ENCODE data around the gene EIF4G1.

The EIF4G1 gene

DNA sequence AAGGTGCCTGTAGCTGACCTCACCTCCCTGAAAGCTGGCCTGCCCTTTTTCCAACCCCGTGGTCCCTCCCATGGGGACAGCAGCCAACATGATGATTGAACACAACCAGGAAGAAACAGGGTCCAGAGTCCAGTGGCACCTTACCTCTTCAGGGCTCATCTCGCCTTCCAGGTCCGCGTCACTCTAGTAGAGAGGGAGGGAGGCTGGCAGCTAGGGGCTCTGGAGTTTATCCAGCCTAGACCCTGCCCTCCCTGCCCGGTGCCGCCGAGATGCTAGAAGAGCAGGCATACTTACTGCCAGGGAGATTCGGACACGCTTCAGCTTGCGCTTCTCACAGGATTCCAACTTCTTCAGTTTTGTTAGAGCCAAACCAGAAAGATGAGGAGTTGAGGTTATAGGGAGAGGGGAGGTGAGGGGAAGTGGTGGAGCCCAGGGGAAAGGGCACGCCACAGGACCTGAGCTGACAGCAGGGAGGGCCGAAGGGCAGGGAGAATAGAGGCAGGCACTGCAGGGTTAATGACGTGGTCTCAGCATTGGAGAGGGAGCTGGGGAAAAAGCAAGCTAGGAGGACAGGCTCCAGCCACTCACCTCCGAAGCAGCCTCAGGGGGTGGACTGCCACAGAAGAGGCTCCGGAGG is 37.9 kb downstream of the EIF4G1 start:
- Histone ChIP-seq H3K9me2 (replicated peaks; ENCODE audit: control insufficient read depth, low read length) (no peaks in the 10 kb centered on the region), H4K20me1 (ENCODE audit: control insufficient read depth, insufficient read depth, low read depth, low read length) (no peaks in the 10 kb centered on the region), H3K4me1 (ENCODE audit: control insufficient read depth, low read length) (peaks cover 3% of the 10 kb centered on the region; the same call in 1 of the 2 replicates), H3K4me3 (ENCODE audit: low read length) (no peak overlapping the region), H3K9me3 (ENCODE audit: control insufficient read depth, insufficient read depth, low read length) (no peaks in the 10 kb centered on the region), H3K79me2 (ENCODE audit: control insufficient read depth, low read length) (no peaks in the 10 kb centered on the region), H3K27me3 (ENCODE audit: control insufficient read depth, low read length) (no peaks in the 10 kb centered on the region), H3K4me2 (ENCODE audit: low read length) (no peak overlapping the region), H3K36me3 (ENCODE audit: control insufficient read depth, low read length) (no peaks in the 10 kb centered on the region), H3F3A (ENCODE audit: control insufficient read depth, insufficient read depth) (no peaks in the 10 kb centered on the region), H3K27ac (ENCODE audit: low read depth, low read length) (no peak overlapping the region)
- TF ChIP-seq EZH2phosphoT487 (IDR thresholded peaks at IDR 0.05; ENCODE audit: borderline replicate concordance, low read length) = no peak
- TF ChIP-seq, protein P1, sequence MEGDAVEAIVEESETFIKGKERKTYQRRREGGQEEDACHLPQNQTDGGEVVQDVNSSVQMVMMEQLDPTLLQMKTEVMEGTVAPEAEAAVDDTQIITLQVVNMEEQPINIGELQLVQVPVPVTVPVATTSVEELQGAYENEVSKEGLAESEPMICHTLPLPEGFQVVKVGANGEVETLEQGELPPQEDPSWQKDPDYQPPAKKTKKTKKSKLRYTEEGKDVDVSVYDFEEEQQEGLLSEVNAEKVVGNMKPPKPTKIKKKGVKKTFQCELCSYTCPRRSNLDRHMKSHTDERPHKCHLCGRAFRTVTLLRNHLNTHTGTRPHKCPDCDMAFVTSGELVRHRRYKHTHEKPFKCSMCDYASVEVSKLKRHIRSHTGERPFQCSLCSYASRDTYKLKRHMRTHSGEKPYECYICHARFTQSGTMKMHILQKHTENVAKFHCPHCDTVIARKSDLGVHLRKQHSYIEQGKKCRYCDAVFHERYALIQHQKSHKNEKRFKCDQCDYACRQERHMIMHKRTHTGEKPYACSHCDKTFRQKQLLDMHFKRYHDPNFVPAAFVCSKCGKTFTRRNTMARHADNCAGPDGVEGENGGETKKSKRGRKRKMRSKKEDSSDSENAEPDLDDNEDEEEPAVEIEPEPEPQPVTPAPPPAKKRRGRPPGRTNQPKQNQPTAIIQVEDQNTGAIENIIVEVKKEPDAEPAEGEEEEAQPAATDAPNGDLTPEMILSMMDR (IDR thresholded peaks at IDR 0.05; ENCODE audit: low read depth, low read length, poor library complexity, severe bottlenecking) = no peak

DNA sequence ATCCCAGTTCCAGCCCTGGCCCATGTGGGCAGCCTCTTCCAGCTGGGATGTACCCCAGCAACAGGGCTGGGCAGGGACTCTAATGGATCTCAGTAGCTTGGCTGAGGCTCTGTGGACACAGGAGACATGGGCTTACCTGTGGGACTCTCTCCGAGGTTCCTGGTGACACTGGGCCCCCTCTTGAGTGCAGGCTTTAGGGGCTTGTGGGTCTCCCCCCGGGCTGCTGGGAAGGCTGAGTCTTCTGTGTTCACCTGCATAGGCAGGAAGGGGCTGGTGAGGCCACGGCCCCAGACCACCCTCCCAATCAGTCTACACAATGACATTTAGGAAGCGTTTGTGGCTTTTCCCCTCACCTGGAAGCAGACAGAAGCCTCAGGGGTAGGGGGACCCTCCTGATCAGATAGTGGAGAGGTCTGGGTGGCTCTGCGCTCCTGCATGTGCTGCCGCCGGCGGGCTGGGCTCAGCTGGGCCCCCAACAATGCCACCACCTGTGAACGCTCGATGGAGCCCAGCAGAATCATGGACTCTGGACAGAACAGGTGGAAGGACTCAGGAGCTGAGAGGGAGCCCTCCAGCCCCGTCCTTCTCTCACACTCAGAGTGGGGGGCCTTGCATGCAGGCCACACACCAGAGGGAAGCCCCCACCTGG is 38.6 kb downstream of the EIF4G1 start:
- no peaks in the 10 kb centered on the region for H3K27me3 ChIP-seq (ENCODE audit: control insufficient read depth, low read length)
- H3K79me2 ChIP-seq (ENCODE audit: control insufficient read depth, low read length) = no peaks in the 10 kb centered on the region
- TF ChIP-seq, protein P1 (IDR thresholded peaks at IDR 0.05; ENCODE audit: low read depth, low read length, poor library complexity, severe bottlenecking) = no peak
- no peak for TF ChIP-seq EZH2phosphoT487 (IDR thresholded peaks at IDR 0.05; ENCODE audit: borderline replicate concordance, low read length)
- no peak overlapping the region for H3K27ac ChIP-seq (ENCODE audit: low read depth, low read length)
- no peaks in the 10 kb centered on the region for H3K36me3 ChIP-seq (ENCODE audit: control insufficient read depth, low read length)
- no peak overlapping the region for H3K4me2 ChIP-seq (ENCODE audit: low read length)
- peaks cover 3% of the 10 kb centered on the region; the same call in 1 of the 2 replicates for H3K4me1 ChIP-seq (ENCODE audit: control insufficient read depth, low read length)
- no peaks in the 10 kb centered on the region for H3K9me3 ChIP-seq (ENCODE audit: control insufficient read depth, insufficient read depth, low read length)
- no peaks in the 10 kb centered on the region for H3K9me2 ChIP-seq (replicated peaks; ENCODE audit: control insufficient read depth, low read length)
- H3K4me3 ChIP-seq (ENCODE audit: low read length) = no peak overlapping the region
- no peaks in the 10 kb centered on the region for H4K20me1 ChIP-seq (ENCODE audit: control insufficient read depth, insufficient read depth, low read depth, low read length)
- no peaks in the 10 kb centered on the region for H3F3A ChIP-seq (ENCODE audit: control insufficient read depth, insufficient read depth)

DNA sequence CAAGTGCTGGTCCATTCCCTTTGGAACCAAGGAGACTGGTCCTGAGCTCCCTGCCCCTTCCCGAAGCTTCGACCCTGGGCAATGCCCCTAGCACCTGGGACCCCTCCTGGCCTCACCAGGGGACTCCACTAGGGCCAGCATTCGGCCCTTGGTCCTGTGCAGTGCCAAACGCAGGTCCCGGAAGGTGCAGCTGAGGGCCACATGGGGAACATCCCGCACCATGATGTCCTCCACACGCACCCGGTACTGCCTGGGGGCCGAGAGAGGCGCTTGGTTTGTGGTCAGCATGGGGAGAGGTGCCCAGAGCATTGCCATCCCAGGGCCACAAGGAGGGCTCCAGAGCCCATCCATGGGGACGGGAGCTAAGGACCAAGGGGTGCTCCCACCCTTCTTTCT is 39.1 kb downstream of the EIF4G1 start:
- Histone ChIP-seq H3K36me3 (ENCODE audit: control insufficient read depth, low read length) (no peaks in the 10 kb centered on the region), H3K27ac (ENCODE audit: low read depth, low read length) (no peak overlapping the region), H3K79me2 (ENCODE audit: control insufficient read depth, low read length) (no peaks in the 10 kb centered on the region), H3K4me2 (ENCODE audit: low read length) (no peak overlapping the region), H3K9me2 (replicated peaks; ENCODE audit: control insufficient read depth, low read length) (no peaks in the 10 kb centered on the region), H3K9me3 (ENCODE audit: control insufficient read depth, insufficient read depth, low read length) (no peaks in the 10 kb centered on the region), H4K20me1 (ENCODE audit: control insufficient read depth, insufficient read depth, low read depth, low read length) (no peaks in the 10 kb centered on the region), H3K27me3 (ENCODE audit: control insufficient read depth, low read length) (no peaks in the 10 kb centered on the region), H3F3A (ENCODE audit: control insufficient read depth, insufficient read depth) (no peaks in the 10 kb centered on the region), H3K4me3 (ENCODE audit: low read length) (no peak overlapping the region), H3K4me1 (ENCODE audit: control insufficient read depth, low read length) (peaks cover 3% of the 10 kb centered on the region; the same call in 1 of the 2 replicates)
- TF ChIP-seq, protein P1 (IDR thresholded peaks at IDR 0.05; ENCODE audit: low read depth, low read length, poor library complexity, severe bottlenecking) = no peak
- TF ChIP-seq EZH2phosphoT487 (IDR thresholded peaks at IDR 0.05; ENCODE audit: borderline replicate concordance, low read length) = no peak
